Uterus (tissue), 2 donors: Measurements from ENCODE around the gene PSG4.
"Not testable (repeated sequence)": the region's sequence is repeated elsewhere in the genome, so short reads cannot be mapped to it uniquely, and the experiment has no call there.

Experiments used
- POLR2A ChIP-seq, 2 donors: fragments of 450-650 bp; IDR thresholded peaks; one replicate each; pipeline ENCODE4 v1.6.1; 2016; ENCODE audit warnings: antibody characterized with exemption in 2 of 2, mild to moderate bottlenecking in 1 of 2, moderate library complexity in 1 of 2
- TF ChIP-seq, protein P1 (sequence below), 4 experiments: fragments of 200-600 bp in 2 of 4; fragments of 450-650 bp in 2 of 4; sonication (generic) in 2 of 4; IDR thresholded peaks; one replicate each; pipeline ENCODE4 v1.5.1; 2016 to 2019; ENCODE audit warnings: antibody characterized with exemption in 4 of 4, mild to moderate bottlenecking in 2 of 4, moderate library complexity in 1 of 4

DNA sequence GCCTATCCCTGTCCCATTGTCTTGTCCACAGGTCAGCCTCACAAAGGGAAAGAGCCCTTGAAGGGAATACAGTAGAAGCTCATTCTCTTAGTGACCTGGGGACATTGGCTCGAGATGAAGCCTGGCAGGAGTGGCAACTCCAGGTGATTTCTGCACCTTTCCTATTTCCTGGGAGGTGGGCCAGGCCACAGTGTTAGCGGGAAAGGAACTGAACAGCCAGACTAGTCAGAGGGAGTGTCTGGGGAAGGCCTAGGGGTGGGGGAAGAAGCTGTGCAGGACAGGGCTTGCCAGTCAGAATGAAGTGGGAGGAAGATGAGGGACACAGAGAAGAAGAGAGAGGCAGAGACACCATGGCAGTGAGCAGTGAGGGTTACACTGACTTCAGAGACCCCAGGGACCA, 3.5 kb downstream of the PSG4 start:
- TF ChIP-seq, protein P1, sequence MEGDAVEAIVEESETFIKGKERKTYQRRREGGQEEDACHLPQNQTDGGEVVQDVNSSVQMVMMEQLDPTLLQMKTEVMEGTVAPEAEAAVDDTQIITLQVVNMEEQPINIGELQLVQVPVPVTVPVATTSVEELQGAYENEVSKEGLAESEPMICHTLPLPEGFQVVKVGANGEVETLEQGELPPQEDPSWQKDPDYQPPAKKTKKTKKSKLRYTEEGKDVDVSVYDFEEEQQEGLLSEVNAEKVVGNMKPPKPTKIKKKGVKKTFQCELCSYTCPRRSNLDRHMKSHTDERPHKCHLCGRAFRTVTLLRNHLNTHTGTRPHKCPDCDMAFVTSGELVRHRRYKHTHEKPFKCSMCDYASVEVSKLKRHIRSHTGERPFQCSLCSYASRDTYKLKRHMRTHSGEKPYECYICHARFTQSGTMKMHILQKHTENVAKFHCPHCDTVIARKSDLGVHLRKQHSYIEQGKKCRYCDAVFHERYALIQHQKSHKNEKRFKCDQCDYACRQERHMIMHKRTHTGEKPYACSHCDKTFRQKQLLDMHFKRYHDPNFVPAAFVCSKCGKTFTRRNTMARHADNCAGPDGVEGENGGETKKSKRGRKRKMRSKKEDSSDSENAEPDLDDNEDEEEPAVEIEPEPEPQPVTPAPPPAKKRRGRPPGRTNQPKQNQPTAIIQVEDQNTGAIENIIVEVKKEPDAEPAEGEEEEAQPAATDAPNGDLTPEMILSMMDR (IDR thresholded peaks at IDR 0.05), result not testable (repeated sequence)
- not testable (repeated sequence) for TF ChIP-seq POLR2A (IDR thresholded peaks at IDR 0.05)
